GM19240 (cell line): ENCODE measurements around the gene LETMD1.
"Not testable (repeated sequence)": the region's sequence is repeated elsewhere in the genome, so short reads cannot be mapped to it uniquely, and the experiment has no call there.

Source experiments
- DNase-seq: peaks from one replicate; pipeline ENCODE4 v3.0.0; 2011; ENCODE audit warnings: low spot score; ENCODE audit not compliant: insufficient read length

Gene LETMD1, protein sequence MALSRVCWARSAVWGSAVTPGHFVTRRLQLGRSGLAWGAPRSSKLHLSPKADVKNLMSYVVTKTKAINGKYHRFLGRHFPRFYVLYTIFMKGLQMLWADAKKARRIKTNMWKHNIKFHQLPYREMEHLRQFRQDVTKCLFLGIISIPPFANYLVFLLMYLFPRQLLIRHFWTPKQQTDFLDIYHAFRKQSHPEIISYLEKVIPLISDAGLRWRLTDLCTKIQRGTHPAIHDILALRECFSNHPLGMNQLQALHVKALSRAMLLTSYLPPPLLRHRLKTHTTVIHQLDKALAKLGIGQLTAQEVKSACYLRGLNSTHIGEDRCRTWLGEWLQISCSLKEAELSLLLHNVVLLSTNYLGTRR

DNA sequence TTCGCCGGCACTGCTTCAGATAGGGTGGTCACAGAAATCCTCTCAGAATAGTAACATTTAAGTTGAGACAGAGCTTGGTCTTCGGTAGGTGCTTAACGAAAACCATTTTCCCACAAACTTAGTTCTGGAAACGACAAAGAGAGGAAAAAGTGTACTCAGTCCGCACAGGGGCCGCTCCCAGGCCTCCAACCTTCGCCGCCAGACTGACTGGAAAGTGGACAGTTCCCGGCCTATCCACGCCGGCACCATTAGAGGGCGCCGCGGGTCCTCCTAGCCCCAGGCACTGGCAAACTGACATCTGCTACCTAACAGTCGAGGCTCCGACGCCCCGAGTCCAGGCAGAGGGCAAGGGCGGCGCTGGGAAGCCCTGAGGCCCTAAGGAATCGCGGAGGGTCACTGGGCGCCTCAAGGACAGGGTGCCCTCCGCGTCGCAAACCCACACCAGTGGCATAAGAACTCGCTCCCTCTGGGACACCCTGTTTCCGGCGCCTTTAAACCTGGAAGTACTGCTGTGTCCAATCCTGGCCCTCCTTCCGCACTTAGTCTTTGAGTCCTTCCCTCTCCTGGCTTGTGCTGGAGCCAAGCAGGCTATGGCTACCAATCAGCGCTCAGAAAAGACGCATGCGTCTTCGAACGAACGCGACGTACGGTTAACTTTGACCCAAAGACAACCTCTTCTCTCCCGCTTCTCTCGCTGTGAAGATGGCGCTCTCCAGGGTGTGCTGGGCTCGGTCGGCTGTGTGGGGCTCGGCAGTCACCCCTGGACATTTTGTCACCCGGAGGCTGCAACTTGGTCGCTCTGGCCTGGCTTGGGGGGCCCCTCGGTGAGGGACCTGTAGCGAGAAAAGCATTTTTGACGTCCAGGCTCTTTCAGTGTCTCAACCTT lies at the start of gene LETMD1:
TSS of gene LETMD1 (plus strand) at position 673 of the 886 bp plus-strand sequence. CDS start at position 703, 30 bp downstream.
- peak; percentile 91 for DNase-seq

- DNase-seq = no peak
These were observed 49.0 kb upstream of the LETMD1 start for GRCh38 chr12:50999093-50999492.

- DNase-seq = no peak
These were observed 47.9 kb upstream of the LETMD1 start for GRCh38 chr12:51000245-51000644.

DNA sequence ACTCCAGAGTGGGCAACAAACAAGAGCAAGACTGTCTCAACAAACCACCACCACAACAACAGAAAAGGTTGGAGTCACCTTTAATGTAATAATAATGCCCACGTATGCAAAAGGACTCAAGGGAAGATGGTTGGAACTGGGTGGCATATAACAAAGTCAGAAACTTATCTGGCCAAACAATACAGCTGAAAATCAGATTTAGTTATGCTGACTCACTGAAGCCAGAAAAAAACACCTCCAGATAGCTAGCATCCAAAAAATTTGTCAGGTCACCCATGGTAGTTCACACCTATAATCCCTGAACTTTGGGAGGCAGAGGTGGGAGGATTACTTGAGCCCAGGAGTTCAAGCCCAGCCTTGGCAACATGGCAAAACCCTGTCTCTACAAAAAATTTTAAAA lies 46.3 kb upstream of the LETMD1 start:
- DNase-seq = no peak

DNA sequence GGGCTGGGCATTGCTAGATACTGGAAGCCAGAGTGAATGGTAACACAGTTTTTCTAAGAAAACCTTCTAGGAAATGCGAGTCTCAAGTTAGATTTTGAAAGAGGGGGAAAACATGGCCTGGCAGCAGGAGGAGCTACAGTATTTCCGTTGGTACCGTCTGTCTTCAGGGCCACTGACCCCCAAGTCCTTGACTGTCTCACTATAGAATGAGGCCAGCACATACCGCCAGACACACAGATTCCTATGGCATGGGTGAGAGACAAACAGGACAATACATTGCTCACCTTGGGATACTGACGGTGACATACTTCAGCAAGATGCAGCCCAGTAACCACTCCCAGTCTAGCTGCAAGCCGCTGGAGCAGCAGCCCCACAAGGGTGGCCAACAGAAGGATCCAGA lies 43.6 kb upstream of the LETMD1 start:
- no peak for DNase-seq

- no peak for DNase-seq
These were observed 43.1 kb upstream of the LETMD1 start for GRCh38 chr12:51005030-51005429.

- DNase-seq = no peak
These were observed 42.5 kb upstream of the LETMD1 start for GRCh38 chr12:51005671-51006070.

- no peak for DNase-seq
These were observed 39.6 kb upstream of the LETMD1 start for GRCh38 chr12:51008329-51009055.

GRCh38 chr12:51009056-51009440 lies 39.1 kb upstream of the LETMD1 start:
- DNase-seq = no peak

DNA sequence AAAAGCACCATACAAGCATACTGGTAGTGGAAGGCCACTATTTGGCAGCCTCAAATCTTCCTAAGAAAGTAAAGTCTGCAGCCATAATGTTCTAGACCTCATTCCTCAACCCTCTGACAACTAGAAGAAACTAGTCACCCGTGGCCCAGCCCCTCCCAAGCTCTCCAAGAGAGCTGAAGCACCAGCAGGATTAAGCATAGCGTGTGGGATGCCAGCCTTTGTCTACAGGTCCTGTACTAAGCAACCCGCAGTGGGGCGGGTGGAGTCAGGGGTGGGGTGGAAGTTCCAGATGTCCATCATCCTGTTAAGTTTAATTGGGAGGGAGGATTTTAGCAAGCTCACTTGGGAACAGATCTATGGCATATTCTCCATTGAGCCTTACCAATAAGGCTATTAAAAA lies 36.2 kb upstream of the LETMD1 start:
- no peak for DNase-seq

DNA sequence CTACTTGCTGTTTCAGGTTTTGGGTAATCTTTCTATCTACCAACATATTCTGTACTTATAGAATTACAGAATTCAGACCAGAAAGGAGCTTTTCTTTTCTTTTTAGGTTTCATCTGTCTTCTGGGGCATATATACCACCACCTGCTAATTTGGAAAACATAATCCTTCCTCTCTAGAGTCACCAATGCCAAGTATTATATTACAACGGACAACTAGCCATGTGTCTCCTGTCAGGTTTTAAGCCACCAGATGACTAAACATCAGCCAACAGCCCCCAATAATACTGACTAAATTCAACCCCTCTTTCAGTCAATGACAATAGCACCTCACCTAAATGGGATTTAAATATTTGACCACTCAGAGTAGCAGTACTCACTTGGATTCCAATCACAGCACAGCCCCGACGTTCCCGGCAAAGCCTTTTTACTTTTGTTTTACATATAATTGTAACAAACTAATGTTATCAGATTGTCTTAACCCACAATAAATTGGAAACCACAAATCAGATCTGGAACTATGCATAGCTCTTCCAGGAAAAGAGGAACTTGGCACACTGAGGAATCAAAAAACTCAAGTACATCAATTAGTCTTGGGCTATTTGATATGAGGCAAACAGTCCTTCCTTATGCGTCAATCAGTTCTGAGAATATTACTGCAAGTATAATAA lies 35.4 kb upstream of the LETMD1 start:
- no peak for DNase-seq

DNA sequence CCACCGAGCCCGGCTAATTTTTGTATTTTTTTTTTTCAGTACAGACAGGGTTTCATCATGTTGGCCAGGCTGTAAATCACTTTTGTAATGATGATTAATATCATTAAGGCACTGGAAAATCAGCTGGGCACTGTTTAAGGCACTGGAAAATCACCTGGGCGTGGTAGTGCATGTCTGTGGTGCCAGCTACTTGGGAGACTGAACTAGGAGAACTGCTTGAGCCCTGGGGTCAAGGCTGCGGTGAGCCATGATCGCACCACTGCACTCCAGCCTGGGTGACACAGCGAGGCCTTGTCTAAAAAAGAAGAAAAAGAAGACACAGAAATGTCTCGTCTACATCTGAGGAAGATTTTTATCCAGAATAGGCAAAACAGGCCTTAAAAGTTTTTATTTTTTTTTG lies 34.7 kb upstream of the LETMD1 start:
- no peak for DNase-seq

DNA sequence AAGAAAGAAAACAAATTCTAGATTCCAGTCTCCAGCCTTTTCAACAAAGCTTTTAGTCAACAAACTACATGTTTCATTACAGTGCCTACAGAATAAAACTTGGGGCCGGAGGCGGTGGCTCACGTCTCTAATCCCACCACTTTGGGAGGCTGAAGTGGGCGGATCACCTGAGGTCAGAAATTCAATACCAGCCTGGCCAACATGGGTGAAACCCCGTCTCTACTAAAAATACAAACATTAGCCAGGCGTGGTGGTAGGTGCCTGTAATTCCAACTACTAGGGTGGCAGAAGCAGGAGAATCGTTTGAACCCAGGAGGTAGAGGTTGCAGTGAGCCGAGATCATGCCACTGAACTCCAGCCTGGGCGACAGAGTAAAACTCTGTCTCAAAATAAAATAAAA lies 33.7 kb upstream of the LETMD1 start:
- not testable (repeated sequence) for DNase-seq

DNA sequence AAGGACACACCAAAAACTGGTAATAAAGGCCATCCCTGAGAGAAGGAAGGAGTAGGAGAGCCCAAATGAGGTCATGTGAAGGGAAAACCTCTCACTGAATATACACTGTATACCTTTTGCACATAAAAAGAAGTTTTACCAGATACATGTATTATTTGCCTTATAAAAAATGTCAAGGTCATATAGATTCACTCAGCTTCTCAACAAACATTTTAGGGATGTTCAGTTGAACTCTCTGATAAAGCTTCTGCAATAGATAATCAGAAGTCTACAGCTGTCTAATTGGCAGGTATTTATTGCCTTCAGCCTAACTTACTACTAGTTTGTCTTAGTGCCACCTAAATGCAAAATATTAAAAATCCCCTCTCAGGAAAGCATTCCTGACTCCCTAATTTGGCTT lies 30.7 kb upstream of the LETMD1 start:
- DNase-seq = no peak

- no peak for DNase-seq
These were observed 29.2 kb upstream of the LETMD1 start for GRCh38 chr12:51018956-51019355.

DNA sequence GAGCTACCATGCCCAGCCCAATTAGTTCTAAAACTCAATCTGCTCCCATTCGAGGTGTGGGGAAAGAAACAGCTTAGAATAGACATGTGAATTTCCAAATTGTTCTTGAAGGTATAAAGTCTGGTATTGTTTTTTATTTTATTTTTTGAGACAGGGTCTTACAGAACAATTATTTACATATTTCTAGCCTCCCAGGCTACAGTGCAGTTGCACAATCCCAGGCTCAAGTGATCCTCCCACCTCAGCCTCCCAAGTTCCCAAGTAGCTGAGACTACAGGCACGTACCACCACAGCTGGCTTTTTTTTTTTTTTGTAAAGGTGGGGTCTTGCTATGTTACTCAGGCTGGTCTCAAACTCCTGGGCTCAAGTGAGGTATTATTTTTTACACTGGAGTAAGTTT lies 28.2 kb upstream of the LETMD1 start:
- no peak for DNase-seq

- no peak for DNase-seq
These were observed 27.5 kb upstream of the LETMD1 start for GRCh38 chr12:51020448-51021182.

DNA sequence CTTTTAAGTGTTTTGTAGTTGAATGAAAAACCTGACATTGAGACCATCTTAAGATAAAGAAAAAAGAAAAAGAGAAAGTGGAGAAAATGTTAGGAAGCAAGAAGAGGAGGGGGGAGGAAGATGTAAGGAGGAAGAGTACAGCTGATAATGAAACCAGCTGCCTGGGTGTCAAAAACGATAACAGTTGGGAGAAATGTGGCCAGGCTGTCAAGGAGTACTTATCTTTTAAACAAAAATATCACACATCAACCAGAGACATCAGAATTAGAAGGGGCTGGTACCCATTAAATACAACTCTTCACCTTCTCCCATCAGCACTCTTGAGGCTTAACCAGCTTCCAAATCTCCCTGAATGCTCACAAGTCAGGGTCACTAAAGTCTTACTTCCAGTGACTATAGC lies 26.4 kb upstream of the LETMD1 start:
- no peak for DNase-seq

GRCh38 chr12:51023625-51024382 lies 24.3 kb upstream of the LETMD1 start:
- DNase-seq = no peak

GRCh38 chr12:51025338-51025835 lies 22.7 kb upstream of the LETMD1 start:
- DNase-seq = no peak
